HG03378 (cell line): ENCODE data around the gene POLR2L.

ENCODE experiments used
- ATAC-seq: cut with Tn5 transposase; IDR thresholded peaks from one replicate; pipeline ENCODE4 v1.9.1; 2021; ENCODE audit warnings: mild to moderate bottlenecking, moderate library complexity; ENCODE audit not compliant: unreplicated experiment

POLR2L gene

GRCh38 chr11:869399-870126, 27.2 kb upstream of the POLR2L start:
- no peak for ATAC-seq

- ATAC-seq: no peak
These were observed 26.5 kb upstream of the POLR2L start for GRCh38 chr11:868802-869201.

GRCh38 chr11:868394-868793, 26.1 kb upstream of the POLR2L start:
- ATAC-seq: no peak

- ATAC-seq: no peak
These were observed 25.6 kb upstream of the POLR2L start for GRCh38 chr11:867856-868358.

- no peak for ATAC-seq
These were observed 24.2 kb upstream of the POLR2L start for GRCh38 chr11:866481-866880.

GRCh38 chr11:865462-866430, 23.4 kb upstream of the POLR2L start:
- ATAC-seq: no peak

GRCh38 chr11:864898-865297, 22.6 kb upstream of the POLR2L start:
- no peak for ATAC-seq

- ATAC-seq: no peak
These were observed 21.8 kb upstream of the POLR2L start for GRCh38 chr11:863910-864827.

GRCh38 chr11:863023-863909, 20.9 kb upstream of the POLR2L start:
- ATAC-seq: no peak

GRCh38 chr11:862696-863022, 20.3 kb upstream of the POLR2L start:
- ATAC-seq: no peak

GRCh38 chr11:862081-862661, 19.8 kb upstream of the POLR2L start:
- no peak for ATAC-seq

GRCh38 chr11:861105-861479, 18.8 kb upstream of the POLR2L start:
- no peak for ATAC-seq

- no peak for ATAC-seq
These were observed 18.1 kb upstream of the POLR2L start for GRCh38 chr11:860234-861104.

GRCh38 chr11:859394-860131, 17.2 kb upstream of the POLR2L start:
- ATAC-seq: no peak

GRCh38 chr11:858762-859339, 16.5 kb upstream of the POLR2L start:
- ATAC-seq: no peak

GRCh38 chr11:858053-858761, 15.9 kb upstream of the POLR2L start:
- no peak for ATAC-seq

- no peak for ATAC-seq
These were observed 14.1 kb upstream of the POLR2L start for GRCh38 chr11:856397-856796.
